NCI-H2029 (cell line): Measurements from ENCODE around the gene MYO3B.

Source experiments
- DNase-seq: peaks from one replicate; lab custom pipeline; 2025; lab: John Stamatoyannopoulos, UW

MYO3B gene

DNA sequence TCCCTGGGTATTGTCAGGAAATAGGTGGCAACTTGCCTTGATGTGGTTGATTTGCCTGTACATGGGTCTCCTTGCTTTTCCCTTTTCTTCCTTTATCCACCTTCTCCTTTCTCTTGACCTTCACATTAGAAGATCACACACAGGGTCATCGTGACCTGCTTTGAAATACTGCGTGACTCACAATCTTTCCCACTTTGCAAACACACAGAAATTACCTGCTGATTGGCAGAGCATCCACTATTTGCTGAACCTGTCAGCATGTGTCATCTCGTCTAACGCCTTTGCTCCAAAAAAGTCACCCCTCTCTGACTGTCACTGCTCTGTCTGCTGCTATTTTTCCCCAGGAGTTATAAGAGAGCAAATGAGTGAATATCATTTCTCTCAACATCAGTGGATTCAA is 60.8 kb downstream of the MYO3B start:
- DNase-seq, result no peak

DNA sequence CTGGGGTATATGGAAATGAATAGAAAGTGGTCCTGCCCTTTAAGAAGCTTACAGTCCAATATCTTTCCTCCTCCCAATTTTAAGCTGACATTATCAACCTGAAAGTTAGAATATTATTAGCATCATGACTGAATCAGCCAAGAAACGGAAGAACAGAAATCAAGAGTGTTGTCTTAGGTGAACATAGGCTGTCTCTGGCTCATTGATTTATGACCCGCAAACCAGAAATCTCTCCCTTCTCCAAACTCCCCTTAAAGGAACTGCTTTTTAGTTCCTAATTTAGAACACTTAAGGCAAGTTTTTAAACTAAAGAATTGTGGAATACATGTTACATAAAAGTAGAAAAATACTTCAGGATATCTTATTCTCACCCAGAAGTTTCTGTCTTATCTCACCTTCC is 62.7 kb downstream of the MYO3B start:
- DNase-seq, result no peak

DNA sequence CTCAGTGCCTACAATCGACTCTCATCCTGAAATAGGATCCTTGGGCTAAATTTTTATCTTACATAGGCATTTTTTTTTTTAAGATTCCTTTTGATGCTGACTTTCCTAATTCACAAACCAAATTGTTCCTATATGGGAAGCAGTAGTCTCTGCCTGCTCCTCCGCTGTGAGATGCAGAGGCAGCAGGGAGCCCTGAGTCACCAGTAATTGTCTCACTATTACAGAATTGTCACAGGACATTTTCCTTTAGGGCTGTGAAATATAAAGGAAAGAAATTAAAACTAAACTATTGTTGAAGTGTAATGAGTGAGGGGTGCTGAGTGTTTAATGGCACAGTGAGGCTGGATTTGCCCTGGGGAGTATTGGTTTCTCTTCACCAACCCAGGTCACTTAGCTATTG is 63.8 kb downstream of the MYO3B start:
- no peak for DNase-seq

DNA sequence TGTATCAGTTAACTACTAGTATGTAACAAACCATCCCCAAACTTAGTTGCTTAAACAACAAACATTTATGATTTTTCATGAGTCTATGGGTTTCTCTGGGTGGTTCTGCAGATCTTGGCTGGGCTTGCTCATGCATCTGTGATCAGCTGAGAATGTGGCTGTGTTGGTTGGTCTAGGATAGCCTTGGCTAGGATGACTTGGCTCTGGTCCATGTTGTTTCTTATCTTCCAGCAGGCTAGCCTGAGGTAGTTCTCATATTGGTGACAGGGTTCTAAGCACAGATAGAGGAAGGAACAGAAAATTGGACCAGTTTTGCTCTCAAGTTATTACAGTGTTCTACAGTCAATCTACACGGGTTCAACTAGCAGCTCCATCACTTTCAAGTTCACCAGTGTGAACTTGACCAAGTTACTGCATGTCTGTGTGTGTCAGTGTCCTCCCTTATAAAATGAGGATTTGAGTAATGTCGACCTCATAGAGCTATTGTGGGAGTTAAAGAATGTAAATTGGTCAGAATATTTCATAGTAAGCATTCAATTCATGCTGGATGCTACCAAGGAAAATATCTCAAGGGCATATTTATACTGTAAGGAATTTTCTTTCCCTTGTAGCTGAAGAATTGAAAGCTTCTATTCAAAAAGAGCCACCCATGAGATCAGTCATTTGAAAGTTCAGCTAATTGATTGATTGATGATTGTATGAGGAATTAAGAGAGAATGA is 65.3 kb downstream of the MYO3B start:
- no peak for DNase-seq

DNA sequence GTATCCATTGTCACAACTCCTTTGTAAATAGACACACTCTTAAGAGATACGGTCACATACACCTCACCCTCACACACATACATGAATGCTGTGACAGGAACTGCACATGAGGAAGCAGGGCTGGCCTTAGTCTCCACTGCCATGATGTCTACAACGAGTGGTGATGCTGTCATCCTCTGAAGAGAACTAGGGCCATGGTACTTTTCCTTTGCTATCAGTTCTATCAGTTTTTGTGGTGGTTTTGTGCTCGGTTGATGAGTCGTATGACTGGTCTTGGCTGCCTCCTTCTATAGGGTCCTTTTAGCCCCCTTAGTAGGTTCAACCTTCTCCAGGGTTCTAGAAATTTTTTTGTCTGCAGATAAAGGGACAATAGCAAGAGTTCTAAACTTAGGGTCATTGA is 66.0 kb downstream of the MYO3B start:
- DNase-seq, result no peak

DNA sequence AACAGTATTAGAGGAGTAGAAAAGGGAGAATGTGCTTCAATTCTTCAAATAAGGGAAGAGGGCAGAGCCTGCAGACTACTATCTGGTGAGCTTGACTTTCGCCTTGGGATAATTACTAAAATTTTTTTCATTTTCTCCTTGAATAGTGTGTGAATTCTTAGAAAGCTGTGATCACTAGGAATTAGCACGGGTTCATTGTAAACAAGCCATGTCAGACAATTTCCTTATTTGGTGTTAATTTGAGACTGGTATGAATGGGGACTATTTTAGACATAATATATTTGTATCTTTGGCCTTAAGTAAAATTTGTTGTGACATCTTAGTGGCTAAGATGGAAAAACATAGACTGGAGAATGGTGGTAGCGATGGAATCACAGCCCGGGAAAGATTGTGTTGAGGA is 66.6 kb downstream of the MYO3B start:
- DNase-seq, result no peak

DNA sequence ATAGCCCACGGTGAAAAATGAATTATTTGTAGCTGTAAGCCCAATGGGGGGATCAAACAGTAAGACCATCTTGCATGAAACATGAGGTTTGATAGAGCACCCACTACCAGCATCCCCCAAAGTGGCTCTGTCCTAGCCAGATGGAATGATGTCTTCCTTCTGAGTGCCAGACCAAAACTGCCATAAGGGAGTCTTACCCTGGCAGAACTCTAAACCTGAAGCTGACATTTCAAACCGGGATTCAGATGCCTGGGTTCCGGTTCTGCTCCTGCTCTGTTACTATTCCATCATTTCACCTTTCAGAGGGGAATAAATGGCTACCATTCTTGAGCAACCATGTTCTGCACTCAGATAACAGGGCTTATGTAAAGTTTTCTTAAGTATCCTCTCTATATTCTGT is 67.4 kb downstream of the MYO3B start:
- no peak for DNase-seq

DNA sequence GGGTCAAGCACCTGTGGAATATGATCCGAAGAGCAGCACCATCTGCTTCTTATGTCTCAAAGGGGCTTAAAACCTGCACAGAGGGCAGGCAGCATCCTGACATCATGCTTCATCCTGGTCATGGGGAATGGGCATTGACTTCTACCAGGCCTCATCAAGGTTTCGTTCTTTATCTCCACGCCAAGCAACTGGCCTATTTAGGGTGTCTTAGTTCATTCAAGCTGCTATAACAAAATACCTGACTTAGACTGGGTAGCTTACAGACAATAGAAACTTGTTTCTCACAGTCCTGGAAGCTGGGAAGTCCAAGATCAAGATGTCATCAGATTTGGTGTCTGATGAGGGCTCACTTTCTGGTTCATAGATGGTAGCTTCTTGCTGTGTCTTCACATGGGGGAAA is 69.4 kb downstream of the MYO3B start:
- no peak for DNase-seq

DNA sequence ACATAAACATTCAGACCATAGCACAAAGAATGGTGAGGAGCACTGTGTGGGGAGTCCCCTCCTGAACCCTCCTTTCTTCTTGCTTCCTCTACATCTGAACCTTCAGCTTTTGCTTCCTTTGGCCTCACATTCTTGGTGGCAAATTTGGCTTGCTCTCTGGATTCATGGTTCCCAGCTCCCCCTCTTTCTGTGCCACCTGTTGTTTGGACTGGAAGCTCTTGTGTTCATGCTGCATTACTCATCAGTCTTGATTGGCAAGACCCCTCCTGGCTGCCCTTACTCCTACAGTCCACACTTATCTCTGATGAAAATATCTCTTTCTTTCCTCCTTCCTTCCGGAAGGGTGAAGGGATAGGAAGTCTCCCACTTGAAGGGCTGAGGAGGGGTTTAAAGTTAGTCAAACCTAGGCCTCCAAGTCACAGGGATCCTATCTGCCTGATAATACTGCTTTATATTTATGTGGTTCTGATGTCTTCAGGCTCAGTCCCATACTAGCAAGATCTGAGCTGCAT is 70.0 kb downstream of the MYO3B start:
- DNase-seq, result no peak

DNA sequence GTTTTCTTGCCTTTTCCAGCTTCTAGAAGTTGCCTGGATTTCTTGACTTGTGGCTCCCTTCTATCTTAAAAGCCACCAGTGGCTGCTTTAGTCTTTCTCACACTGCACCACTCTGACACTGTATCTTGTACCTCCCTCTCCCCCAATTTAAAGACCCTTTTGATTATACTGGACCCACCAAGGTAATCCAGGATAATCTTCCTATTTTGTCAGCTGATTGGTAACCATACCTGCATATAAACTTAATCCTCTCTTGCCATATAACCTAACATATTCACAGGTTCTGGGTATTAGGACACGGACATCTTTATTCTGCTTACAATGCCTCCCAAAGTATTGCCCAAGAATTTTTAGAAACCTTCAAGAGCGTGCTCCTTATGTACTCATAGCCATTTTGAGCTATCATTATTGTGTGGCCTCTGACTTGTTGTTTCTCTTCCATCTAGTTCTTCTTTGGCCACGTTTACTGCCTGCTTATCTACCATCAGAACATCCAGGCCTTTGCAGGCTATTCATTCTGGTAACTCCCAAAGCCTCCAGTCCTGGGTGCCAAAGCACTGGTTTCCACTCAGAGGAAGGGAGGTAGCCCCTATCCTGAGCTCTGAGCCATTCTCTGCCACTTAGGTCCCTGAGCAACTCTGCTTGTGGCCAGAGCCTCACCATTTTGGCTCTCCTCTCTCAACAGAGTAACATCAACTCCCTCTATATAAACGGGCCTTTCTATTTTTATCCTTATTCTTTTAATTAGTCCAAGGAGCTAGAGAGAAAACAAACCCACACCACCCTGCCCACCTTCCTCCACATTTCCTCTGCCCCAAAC is 70.8 kb downstream of the MYO3B start:
- no peak for DNase-seq

DNA sequence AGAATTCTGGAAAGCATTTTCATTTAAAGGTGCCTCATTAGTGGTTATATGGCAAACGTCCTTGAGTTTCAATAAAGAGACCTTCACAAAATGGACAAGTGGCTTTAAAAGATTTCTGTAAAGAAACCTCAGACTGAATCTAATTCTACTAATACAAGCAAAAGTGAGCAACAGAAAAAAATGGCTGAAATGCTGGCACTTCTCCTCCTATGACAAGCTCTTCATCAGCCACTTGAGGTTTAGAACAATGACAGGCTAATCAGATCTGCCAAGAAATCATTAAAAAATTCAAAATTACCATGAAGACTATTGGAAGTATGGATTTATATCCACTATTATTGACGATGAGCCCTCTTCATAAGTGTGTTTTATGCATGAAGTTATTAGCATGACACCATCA is 71.8 kb downstream of the MYO3B start:
- no peak for DNase-seq

DNA sequence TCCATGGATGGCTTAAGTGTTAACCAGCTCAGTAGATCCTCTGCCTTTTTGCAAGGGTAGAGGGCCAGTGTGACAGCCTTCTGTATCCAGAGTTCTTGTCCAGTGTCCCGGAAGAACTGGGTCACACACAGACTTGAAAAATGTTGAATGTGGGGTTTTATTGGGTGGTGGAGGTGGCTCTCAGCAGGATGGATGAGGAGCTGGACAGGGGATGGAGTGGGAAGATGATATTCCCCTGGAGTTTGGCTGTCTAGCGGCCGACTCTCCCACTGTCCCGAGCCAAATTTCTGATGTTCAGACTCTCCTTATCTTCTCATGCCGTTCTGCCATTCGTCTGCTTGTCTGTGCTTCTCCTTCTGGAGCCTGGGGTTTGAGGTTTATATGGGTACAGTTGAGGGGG is 72.6 kb downstream of the MYO3B start:
- no peak for DNase-seq

DNA sequence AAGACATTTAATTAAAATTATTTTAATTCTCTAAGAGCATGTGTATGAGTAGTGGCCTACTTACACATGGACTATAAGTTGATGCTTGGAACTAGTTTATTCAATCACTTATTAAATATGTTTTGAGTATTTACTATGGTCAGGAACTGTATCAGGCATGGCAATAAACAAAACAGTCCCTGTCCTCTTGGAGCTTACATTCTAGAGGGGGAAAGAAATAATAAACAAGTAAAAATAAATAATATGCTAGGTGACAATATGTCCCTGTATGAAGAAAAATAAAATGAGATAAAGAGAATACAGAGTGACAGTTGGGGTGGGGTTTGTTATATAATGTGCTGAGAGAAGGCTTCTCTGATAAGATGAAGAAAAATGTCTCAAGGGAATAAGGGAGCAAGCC is 74.5 kb downstream of the MYO3B start:
- DNase-seq, result no peak

DNA sequence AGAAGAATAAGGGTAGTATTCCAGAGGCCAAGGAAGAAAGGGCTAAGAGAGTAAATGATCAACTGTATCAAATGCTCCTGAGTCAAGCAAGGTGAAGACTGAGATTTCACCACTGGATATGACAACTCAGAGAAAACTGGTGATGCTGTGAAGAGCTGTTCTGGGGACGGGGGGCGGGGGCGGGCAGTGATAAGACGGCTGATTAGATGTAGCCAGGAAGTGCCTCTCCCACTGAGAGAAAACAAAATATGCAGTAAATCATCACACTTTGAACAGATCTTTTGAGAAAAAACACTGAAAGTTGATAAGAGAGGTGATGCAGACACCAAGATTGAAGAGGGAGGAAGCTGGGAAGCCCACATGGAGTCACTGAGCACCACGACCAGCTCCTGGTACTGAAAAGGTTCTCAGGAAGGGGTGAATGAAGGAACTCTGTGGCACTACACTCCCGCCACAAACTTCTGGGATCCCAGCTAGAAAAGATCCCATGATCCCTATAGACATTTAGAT is 75.8 kb downstream of the MYO3B start:
- DNase-seq, result no peak

DNA sequence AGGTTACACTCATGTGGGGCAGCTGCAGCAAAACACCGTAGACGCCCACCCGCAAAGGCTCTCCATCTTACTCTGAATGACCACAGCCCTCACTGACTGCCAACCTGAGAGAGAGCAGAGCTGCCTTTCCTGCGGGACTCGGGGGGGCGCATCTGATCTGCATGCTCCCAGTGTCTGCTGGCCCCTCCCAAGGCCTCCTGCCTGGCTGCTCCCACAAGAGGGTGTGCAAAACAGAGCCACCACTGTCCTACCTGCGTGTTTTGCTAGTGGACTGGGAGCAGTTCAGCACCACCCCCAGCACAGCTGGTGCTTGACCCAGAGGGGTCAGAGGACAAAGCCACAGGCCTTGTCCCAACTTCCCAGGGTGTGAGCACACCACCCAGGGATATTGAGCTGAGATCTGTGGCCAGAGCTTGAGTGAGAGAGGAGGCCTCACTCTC is 76.4 kb downstream of the MYO3B start:
- DNase-seq, result no peak

DNA sequence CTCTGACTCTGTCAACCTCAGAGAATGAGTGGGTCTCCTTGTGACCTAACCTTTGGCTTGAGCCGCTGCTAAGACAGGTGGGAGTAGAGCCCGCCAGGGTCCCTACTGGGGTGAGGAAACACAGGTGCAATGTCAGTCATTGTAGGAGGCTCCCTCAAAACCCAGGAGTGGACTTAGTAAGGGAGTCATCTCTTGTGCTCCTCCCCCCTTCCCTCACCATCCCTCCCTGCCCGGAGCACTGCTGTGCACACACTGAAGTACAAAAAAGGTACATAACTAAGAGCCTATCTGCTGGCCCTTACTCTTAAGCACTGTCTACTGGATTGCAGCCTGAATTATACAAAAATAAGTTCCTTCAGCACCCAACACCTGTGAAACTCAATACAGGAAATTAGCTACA is 77.2 kb downstream of the MYO3B start:
- DNase-seq, result no peak

DNA sequence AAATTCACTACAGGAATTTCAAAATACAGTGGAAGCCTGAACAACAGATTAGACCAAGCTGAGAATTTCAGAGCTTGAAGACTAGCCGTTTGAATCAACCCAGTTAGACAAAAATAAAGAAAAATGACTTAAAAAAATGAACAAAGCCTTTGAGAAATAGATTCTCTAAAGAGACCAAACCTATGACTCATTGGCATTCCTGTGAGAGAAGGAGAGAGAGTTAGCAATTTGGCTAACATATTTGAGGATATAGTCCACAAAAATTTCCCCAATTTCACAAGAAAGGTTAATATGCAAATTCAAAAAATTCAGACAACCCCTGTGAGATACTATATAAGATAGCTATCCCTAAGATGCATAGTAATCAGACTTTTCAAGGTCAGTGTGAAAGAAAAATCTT is 78.0 kb downstream of the MYO3B start:
- DNase-seq, result no peak

DNA sequence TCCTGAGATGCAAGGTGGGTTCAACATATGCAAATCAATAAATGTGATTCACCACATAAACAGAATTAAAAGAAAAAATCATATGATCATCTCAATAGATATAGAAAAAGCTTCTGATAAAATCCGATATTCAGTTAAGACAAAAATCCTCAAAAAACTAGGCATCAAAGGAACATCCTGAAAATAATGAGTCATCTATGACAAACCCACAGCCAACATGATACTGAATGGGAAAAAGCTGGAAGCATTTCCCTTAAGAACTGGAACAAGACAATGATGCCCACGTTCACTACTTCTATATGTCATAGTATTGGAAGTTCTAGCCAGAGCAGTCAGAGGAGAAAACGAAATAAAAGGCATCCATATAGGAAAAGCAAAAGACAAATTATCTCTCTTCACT is 80.4 kb downstream of the MYO3B start:
- DNase-seq, result no peak

DNA sequence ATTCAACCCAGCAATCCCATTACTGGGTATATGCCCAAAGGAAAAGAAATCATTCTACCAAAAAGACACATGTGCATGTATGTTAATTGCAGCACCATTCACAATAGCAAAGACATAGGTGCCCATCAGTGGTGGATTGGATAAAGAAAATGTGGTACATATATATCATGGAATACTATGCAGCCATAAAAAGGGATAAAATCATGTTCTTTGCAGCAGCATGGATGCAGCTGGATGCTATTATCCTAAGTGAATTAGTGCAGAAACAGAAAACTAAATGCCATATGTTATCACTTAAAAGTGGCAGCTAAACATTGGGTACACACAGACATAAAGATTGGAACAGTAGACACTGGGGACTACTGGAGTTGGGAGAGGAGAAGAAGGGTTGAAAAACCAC is 82.2 kb downstream of the MYO3B start:
- DNase-seq, result no peak

DNA sequence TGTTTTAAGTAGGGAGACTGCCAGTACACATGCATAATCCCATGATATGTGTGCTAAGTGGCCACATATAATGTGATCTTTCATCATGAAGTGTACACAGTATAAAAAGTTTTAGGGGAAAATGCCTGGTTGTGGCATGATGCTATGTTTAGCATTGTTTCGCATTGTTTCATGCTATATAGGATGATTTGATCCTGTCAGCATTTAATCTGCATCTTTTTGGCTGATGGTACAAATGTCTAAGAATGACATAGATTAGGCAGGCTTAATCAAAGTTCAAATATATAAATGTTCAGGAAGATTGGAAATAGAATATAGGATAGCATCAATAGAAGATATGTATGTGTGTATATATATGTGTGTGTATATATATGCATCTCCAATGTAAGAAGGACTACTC is 83.6 kb downstream of the MYO3B start:
- DNase-seq, result no peak

DNA sequence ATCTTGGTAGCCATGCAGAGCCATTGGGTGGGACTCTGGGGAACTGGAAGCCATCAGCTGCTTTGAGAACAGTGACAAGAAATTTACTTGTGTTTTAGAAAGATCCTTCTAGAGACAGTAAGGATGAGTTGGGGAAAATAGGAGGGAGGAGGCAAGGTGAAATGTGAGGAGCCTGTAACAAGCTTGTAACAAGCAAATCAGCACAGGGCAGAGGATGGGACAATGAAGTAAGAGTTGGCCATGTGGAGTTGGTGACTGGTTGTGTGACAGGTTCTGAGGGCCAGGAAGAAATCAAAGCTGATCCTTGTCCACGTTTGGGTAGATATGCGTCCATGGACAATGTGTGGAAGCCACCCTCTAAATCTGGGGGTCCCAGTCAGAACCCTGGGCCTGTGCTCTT is 84.4 kb downstream of the MYO3B start:
- DNase-seq, result no peak

DNA sequence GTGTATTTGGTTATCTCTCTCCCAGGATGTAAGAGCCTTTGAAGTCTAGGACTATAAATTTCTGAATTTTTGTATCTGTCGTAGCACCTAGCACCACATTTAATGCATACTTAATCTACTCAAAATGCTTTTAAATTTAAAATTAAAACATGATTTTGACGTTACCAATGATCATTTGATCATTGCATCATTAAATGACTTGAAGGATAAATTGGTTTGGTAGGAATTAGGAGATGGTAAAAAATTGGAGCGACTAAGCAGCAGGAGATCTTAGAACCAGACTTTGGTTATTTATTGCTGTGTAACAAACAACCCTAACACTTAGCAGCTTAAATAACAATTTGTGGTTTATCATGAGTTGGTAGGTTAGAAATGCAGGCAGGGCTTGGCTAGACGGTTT is 84.9 kb downstream of the MYO3B start:
- DNase-seq, result no peak
